Adrenal gland (tissue), 12 donors: ENCODE results near the gene OR7C1. TPM values are rescaled to one million over a fixed set of nuclear protein-coding genes. Genes with fewer than 3 reads are reported as not detected.

Experiments used
- DNase-seq, 7 donors: peaks; one replicate each; pipeline ENCODE4 v3.0.0-alpha.2; 2019 to 2020
- H3K27ac ChIP-seq, 5 donors: fragments of 200-600 bp; sonication (generic) in 4 of 5; 1 replicate in 3 of 5; 2 replicates in 2 of 5; pipeline versions ENCODE4 v1.5.1 to v1.8.0; 2016 to 2020; ENCODE audit warnings: mild to moderate bottlenecking in 1 of 5
- H3K27me3 ChIP-seq: fragments of 200-600 bp; 2 replicates; pipeline ENCODE4 v1.8.0; 2021
- H3K36me3 ChIP-seq, 2 donors: fragments of 200-600 bp; replicated peaks in 1 of 2; 1 replicate in 1 of 2; 2 replicates in 1 of 2; pipeline versions ENCODE4 v1.5.1 to v1.8.0; 2018 to 2022
- H3K4me1 ChIP-seq, 2 donors: fragments of 200-600 bp; replicated peaks in 1 of 2; 1 replicate in 1 of 2; 2 replicates in 1 of 2; pipeline versions ENCODE4 v1.5.1 to v1.8.0; 2018 to 2021
- H3K4me3 ChIP-seq, 4 donors: fragments of 200-600 bp; sonication (generic) in 3 of 4; one replicate each; pipeline ENCODE4 v1.5.1; 2016 to 2018
- H3K9me3 ChIP-seq, 3 donors: fragments of 200-600 bp; sonication (generic) in 1 of 3; replicated peaks in 1 of 3; 1 replicate in 2 of 3; 2 replicates in 1 of 3; pipeline versions ENCODE4 v1.5.1 to v1.8.0; 2016 to 2021
- POLR2A ChIP-seq, 2 donors: fragments of 450-650 bp; IDR thresholded peaks; one replicate each; pipeline ENCODE4 v1.6.1; 2017; ENCODE audit warnings: antibody characterized with exemption in 2 of 2, mild to moderate bottlenecking in 2 of 2, moderate library complexity in 1 of 2
- WGBS, 4 donors: extraction: QIAGEN DNeasy Blood & Tissue Kit in 2 of 4; methylation state at CpG; one replicate each; pipeline versions ENCODE4 v1.1.5 to v1.1.7; 2013 to 2017; 5-methylcytosine and 5-hydroxymethylcytosine counted together
- intact Hi-C, 2 donors: fragments of 100-400 bp; cut with DNase I; formaldehyde crosslinking; loops; one replicate each; pipeline versions ENCODE4 v1.14.1 to v1.15.0; 2022 to 2023
- polyA plus RNA-seq, 3 donors: library from polyadenylated mRNA; stranded (reverse); fragments of 200-250 nt in 2 of 3; fragments of 350-450 nt in 1 of 3; fragmentation: Illumina TruSeq in 1 of 3; extraction: RNeasy Lipid Tissue Mini Kit (QIAGEN cat#74804) in 1 of 3; gene quantifications; one replicate each; pipeline ENCODE4 v1.2.3, GENCODE V29; 2013 to 2014
- small RNA-seq, 2 donors: library from RNA; depleted of rRNA; stranded (forward); fragments of <200 nt; gene quantifications; one replicate each; pipeline ENCODE3, GENCODE V24; 2016
- total RNA-seq, 9 donors: library from RNA; depleted of rRNA in 4 of 9; stranded (reverse); fragments of >200 nt in 4 of 9; fragments of 120-200 nt in 1 of 9; fragmentation: NEBNext Ultra II Directional in 1 of 9; extraction: Animal tissue kit (Norgen Biotek cat#: 25700) in 1 of 9; gene quantifications; one replicate each; pipeline versions ENCODE4 v1.1.0 to v1.2.4, GENCODE V29; 2013 to 2023
- TF ChIP-seq, protein P1 (sequence below), 6 experiments: fragments of 450-650 bp in 4 of 6; fragments of 200-600 bp in 2 of 6; sonication (generic) in 1 of 6; IDR thresholded peaks; 1 replicate in 5 of 6; 2 replicates in 1 of 6; pipeline versions ENCODE4 v1.5.1 to v1.8.0; 2016 to 2021; ENCODE audit warnings: antibody characterized with exemption in 6 of 6, mild to moderate bottlenecking in 2 of 6, moderate library complexity in 1 of 6
- donor health status: healthy with polysubstance abuse.
- donor health status: Bipolar disorder and iron deficiency.
- donor health status: DM: yes; HTN: yes; CAD: no.
- donor health status: DM: no; HTN: no; CAD: no.
- donor health status: DM: no; HTN: no; CAD: no.
- donor health status: DM: yes; HTN: yes; CAD: no.

The OR7C1 gene
- total and polyA plus RNA-seq, 12 donors, result 0.34 to 4.7 (median 1.3) TPM

DNA sequence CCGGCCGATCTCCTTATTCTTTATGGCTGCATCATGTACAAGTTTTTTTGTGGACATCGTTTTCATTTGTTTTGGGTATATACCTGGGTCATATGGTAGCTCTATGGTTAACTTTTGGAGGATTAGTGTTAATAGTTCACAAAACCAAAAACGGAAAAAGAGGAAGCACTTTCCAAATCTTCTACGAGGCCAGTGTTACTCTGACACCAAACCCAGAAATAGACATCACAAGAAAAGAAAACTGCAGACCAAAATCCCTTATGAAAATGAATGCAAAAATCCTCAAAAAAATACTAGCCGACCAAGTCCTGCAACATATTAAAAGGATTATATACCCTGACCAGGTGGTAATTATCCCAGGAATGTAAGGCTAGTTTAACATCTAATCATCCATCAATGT lies 86.4 kb downstream of the OR7C1 start:
- peaks cover 0 to 4% of the 10 kb centered on the region in 2 donors for H3K36me3 ChIP-seq
- 70 to 79% (median 72%) methylated on average over 6 of the region's 6 CpGs for WGBS, 4 donors
- TF ChIP-seq POLR2A (IDR thresholded peaks at IDR 0.05), result no peak
- TF ChIP-seq, protein P1, sequence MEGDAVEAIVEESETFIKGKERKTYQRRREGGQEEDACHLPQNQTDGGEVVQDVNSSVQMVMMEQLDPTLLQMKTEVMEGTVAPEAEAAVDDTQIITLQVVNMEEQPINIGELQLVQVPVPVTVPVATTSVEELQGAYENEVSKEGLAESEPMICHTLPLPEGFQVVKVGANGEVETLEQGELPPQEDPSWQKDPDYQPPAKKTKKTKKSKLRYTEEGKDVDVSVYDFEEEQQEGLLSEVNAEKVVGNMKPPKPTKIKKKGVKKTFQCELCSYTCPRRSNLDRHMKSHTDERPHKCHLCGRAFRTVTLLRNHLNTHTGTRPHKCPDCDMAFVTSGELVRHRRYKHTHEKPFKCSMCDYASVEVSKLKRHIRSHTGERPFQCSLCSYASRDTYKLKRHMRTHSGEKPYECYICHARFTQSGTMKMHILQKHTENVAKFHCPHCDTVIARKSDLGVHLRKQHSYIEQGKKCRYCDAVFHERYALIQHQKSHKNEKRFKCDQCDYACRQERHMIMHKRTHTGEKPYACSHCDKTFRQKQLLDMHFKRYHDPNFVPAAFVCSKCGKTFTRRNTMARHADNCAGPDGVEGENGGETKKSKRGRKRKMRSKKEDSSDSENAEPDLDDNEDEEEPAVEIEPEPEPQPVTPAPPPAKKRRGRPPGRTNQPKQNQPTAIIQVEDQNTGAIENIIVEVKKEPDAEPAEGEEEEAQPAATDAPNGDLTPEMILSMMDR (IDR thresholded peaks at IDR 0.05), result no peak
- no peak for DNase-seq
- no peaks in the 10 kb centered on the region for H3K9me3 ChIP-seq
- H3K27me3 ChIP-seq, result no peaks in the 10 kb centered on the region
- no peak overlapping the region for H3K27ac ChIP-seq
- no peaks in the 10 kb centered on the region for H3K4me1 ChIP-seq
- intact Hi-C loops, result no loop called here
- H3K4me3 ChIP-seq, result no peak overlapping the region

Small RNA genes lying within 50 kb of the gene (small RNA-seq; reads per million reads assigned to genes)
- gene AC005255.1, result 0 reads per million in 2 donors

Other genes starting within 250 kb of the OR7C1 start
- gene ADGRE3, start 160.3 kb downstream of the OR7C1 start, total RNA-seq, result under 1 TPM in 2 of 9 donors, not detected in 7; 0.06 to 0.39 TPM
- not detected for gene ADGRE3, start 160.3 kb downstream of the OR7C1 start, polyA plus RNA-seq
- 10 to 100 TPM; 13.4 to 26.1 (median 19.5) TPM for gene ZNF333, start 145.1 kb downstream of the OR7C1 start, total RNA-seq
- 10 to 100 TPM in 2 of 3 donors, 1 to 10 TPM in 1; 8.3 to 17.8 (median 12.1) TPM for gene ZNF333, start 145.1 kb downstream of the OR7C1 start, polyA plus RNA-seq
- 10 to 100 TPM in 4 of 9 donors, 1 to 10 TPM in 4, under 1 TPM in 1; 0.11 to 47.9 (median 8.3) TPM for gene ADGRE2, start 56.6 kb downstream of the OR7C1 start, total RNA-seq
- gene ADGRE2, start 56.6 kb downstream of the OR7C1 start, polyA plus RNA-seq, result 1 to 10 TPM; 1.7 to 6.4 (median 2.8) TPM
- gene OR7A5, start within 50 bp of the OR7C1 start, total RNA-seq, result under 1 TPM in 4 of 9 donors, not detected in 5; under 0.01 to 0.41 (median 0.23) TPM
- under 1 TPM; 0.03 to 0.16 (median 0.11) TPM for gene OR7A5, start within 50 bp of the OR7C1 start, polyA plus RNA-seq
- not detected for gene OR7A10, start 13.7 kb upstream of the OR7C1 start, total RNA-seq
- gene OR7A10, start 13.7 kb upstream of the OR7C1 start, polyA plus RNA-seq, result not detected
- not detected for gene OR7A17, start 50.9 kb upstream of the OR7C1 start, total RNA-seq
- gene OR7A17, start 50.9 kb upstream of the OR7C1 start, polyA plus RNA-seq, result not detected
- gene OR7C2, start 106.3 kb upstream of the OR7C1 start, total RNA-seq, result not detected
- gene OR7C2, start 106.3 kb upstream of the OR7C1 start, polyA plus RNA-seq, result not detected
- under 1 TPM in 1 of 9 donors, not detected in 8; 0.11 TPM for gene SLC1A6, start 144.7 kb upstream of the OR7C1 start, total RNA-seq
- gene SLC1A6, start 144.7 kb upstream of the OR7C1 start, polyA plus RNA-seq, result not detected
- not detected for gene CASP14, start 214.3 kb upstream of the OR7C1 start, total RNA-seq
- gene CASP14, start 214.3 kb upstream of the OR7C1 start, polyA plus RNA-seq, result not detected
- not detected for gene OR1I1, start 247.0 kb upstream of the OR7C1 start, total RNA-seq
- gene OR1I1, start 247.0 kb upstream of the OR7C1 start, polyA plus RNA-seq, result not detected